Spleen (tissue), 7 donors: ENCODE results near the gene RAB7B.

ENCODE experiments used
- CTCF ChIP-seq, 11 experiments: fragments of 200-600 bp in 7 of 11; fragments of 450-650 bp in 4 of 11; sonication (generic) in 4 of 11; IDR thresholded peaks in 8 of 11; conservative IDR thresholded peaks in 3 of 11; 1 replicate in 7 of 11; 2 replicates in 4 of 11; pipeline versions ENCODE4 v1.4.0 to v1.8.0; 2016 to 2021; ENCODE audit warnings: antibody characterized with exemption in 11 of 11, inconsistent platforms in 4 of 11, mild to moderate bottlenecking in 1 of 11
- POLR2A ChIP-seq, 3 donors: fragments of 450-650 bp; IDR thresholded peaks; one replicate each; pipeline ENCODE4 v1.5.1; 2017; ENCODE audit warnings: antibody characterized with exemption in 3 of 3, mild to moderate bottlenecking in 1 of 3
- POLR2AphosphoS5 ChIP-seq, 3 donors: sonication (generic); formaldehyde crosslinking; IDR thresholded peaks; one replicate each; pipeline ENCODE4 v1.5.1; 2017; ENCODE audit warnings: antibody characterized with exemption in 3 of 3
- donor health status: DM: no; HTN: no; CAD: no; lungs with moderate emphysema.
- donor health status: DM: no; HTN: no; CAD: no.
- donor health status: DM: no; HTN: no; CAD: no.

DNA sequence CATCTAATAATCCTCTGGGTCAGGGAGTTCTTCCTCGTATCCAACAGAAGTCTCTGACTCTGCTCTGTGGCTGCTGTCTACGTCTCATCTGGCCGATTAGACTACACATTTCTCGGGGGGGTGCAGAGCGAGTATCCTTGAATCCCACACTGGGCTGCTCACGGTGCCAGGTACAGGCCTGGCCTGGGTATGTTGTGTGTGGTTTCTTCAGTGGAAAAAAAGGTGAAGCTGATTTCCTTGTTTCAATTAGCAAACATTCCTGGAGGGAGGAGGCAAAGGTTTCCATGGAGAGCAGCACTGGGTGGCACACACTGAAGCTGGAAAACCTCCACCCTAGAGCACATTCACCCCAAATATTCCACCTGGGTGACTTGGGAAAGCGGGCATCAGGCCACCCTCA, 2.0 kb upstream of the RAB7B start:
- TF ChIP-seq CTCF (IDR thresholded peaks at IDR 0.05 in 8 of 11, conservative IDR thresholded peaks at IDR 0.05 in 3 of 11) (no peak), POLR2AphosphoS5 (IDR thresholded peaks at IDR 0.05) (no peak), POLR2A (IDR thresholded peaks at IDR 0.05) (no peak)
